Measurements from ENCODE around the gene NEK7. TPM values are rescaled to one million over a fixed set of nuclear protein-coding genes. Genes with fewer than 3 reads are reported as not detected.

The NEK7 gene
- total and polyA plus RNA-seq, 2 experiments from 2014 or later = 25.6 to 86.9 TPM

GRCh38 chr1:198359024-198359653 lies 202.3 kb downstream of the NEK7 start:
- Histone ChIP-seq H3K4me1 (ENCODE audit: insufficient read depth) (no peaks in the 10 kb centered on the region), H4K20me1 (ENCODE audit: insufficient read depth, poor library complexity, severe bottlenecking) (no peaks in the 10 kb centered on the region), H3K9me2 (replicated peaks; ENCODE audit: insufficient read depth) (no peaks in the 10 kb centered on the region), H2AFZ (no peak overlapping the region), H3K27me3 (no peaks in the 10 kb centered on the region), H3K79me2 (no peaks in the 10 kb centered on the region), H3K36me3 (replicated peaks; ENCODE audit: insufficient read depth, low read depth) (no peaks in the 10 kb centered on the region), H3K9me3 (ENCODE audit: low read depth) (no peaks in the 10 kb centered on the region), H3K4me2 (no peak overlapping the region), H3K27ac (no peak overlapping the region), H3K4me3 (no peak overlapping the region)
- WGBS (ENCODE audit: low lambda C conversion rate, missing lambda C conversion rate) = 51% methylated on average over 6 of the region's 6 CpGs
- peak; percentile 5 for DNase-seq (ENCODE audit: low spot score)
- TF ChIP-seq EZH2 (IDR thresholded peaks at IDR 0.05; ENCODE audit: borderline replicate concordance) (no peak), CTCF (IDR thresholded peaks at IDR 0.05; ENCODE audit: poor library complexity) (peak; percentile 36)

- H2AFZ ChIP-seq = no peak overlapping the region
- WGBS (ENCODE audit: low lambda C conversion rate, missing lambda C conversion rate) = 86% methylated on average over 4 of the region's 4 CpGs
- no peaks in the 10 kb centered on the region for H3K79me2 ChIP-seq
- no peak for TF ChIP-seq EZH2 (IDR thresholded peaks at IDR 0.05; ENCODE audit: borderline replicate concordance)
- no peak for TF ChIP-seq EZH2phosphoT487 (IDR thresholded peaks at IDR 0.05; ENCODE audit: low read depth, severe bottlenecking, unreplicated experiment)
- no peak for TF ChIP-seq CTCF (IDR thresholded peaks at IDR 0.05; ENCODE audit: poor library complexity)
- no peak overlapping the region for H3K4me3 ChIP-seq
- H3K36me3 ChIP-seq (replicated peaks; ENCODE audit: insufficient read depth, low read depth) = no peaks in the 10 kb centered on the region
- no peak for DNase-seq (ENCODE audit: low spot score)
- no peaks in the 10 kb centered on the region for H3K9me2 ChIP-seq (replicated peaks; ENCODE audit: insufficient read depth)
- no peaks in the 10 kb centered on the region for H4K20me1 ChIP-seq (ENCODE audit: insufficient read depth, poor library complexity, severe bottlenecking)
- H3K4me2 ChIP-seq = no peak overlapping the region
- H3K27ac ChIP-seq = no peak overlapping the region
- no peaks in the 10 kb centered on the region for H3K4me1 ChIP-seq (ENCODE audit: insufficient read depth)
- H3K27me3 ChIP-seq = no peaks in the 10 kb centered on the region
- H3K9me3 ChIP-seq (ENCODE audit: low read depth) = no peaks in the 10 kb centered on the region
Observed at GRCh38 chr1:198360208-198360729, 203.5 kb downstream of the NEK7 start.

- WGBS (ENCODE audit: low lambda C conversion rate, missing lambda C conversion rate) = 88% methylated on average over 3 of the region's 3 CpGs
Observed at GRCh38 chr1:198361237-198361767, 204.5 kb downstream of the NEK7 start.

More at GRCh38 chr1:198361237-198361767, 204.5 kb downstream of the NEK7 start:
- no peak overlapping the region for H3K4me3 ChIP-seq
- TF ChIP-seq CTCF (IDR thresholded peaks at IDR 0.05; ENCODE audit: poor library complexity) (no peak), EZH2phosphoT487 (IDR thresholded peaks at IDR 0.05; ENCODE audit: low read depth, severe bottlenecking, unreplicated experiment) (no peak), EZH2 (IDR thresholded peaks at IDR 0.05; ENCODE audit: borderline replicate concordance) (no peak)
- no peaks in the 10 kb centered on the region for H3K36me3 ChIP-seq (replicated peaks; ENCODE audit: insufficient read depth, low read depth)
- H3K4me2 ChIP-seq = no peak overlapping the region
- H3K9me3 ChIP-seq (ENCODE audit: low read depth) = no peaks in the 10 kb centered on the region
- no peaks in the 10 kb centered on the region for H3K9me2 ChIP-seq (replicated peaks; ENCODE audit: insufficient read depth)
- H4K20me1 ChIP-seq (ENCODE audit: insufficient read depth, poor library complexity, severe bottlenecking) = no peaks in the 10 kb centered on the region
- no peaks in the 10 kb centered on the region for H3K27me3 ChIP-seq
- no peak for DNase-seq (ENCODE audit: low spot score)
- H2AFZ ChIP-seq = no peak overlapping the region
- H3K4me1 ChIP-seq (ENCODE audit: insufficient read depth) = no peaks in the 10 kb centered on the region
- no peaks in the 10 kb centered on the region for H3K79me2 ChIP-seq
- H3K27ac ChIP-seq = no peak overlapping the region
